Epithelial cell of proximal tubule (primary cell): Measurements from ENCODE around the gene KCNIP1. TPM values are rescaled to one million over a fixed set of nuclear protein-coding genes. Genes with fewer than 3 reads are reported as not detected.
A peak's percentile ranks its signal among the peaks of the same experiment; 100 is the strongest.

Experiments used
- DNase-seq: peaks from one replicate; pipeline ENCODE4 v3.0.0-alpha.2; 2011; ENCODE audit warnings: low read depth
- H3K4me3 ChIP-seq: 2 replicates; pipeline ENCODE4 v1.5.1; 2011; ENCODE audit warnings: low read depth, mild to moderate bottlenecking, low read length
- CTCF ChIP-seq: conservative IDR thresholded peaks from 2 replicates; pipeline ENCODE4 v1.5.1; 2012; ENCODE audit warnings: low read depth, mild to moderate bottlenecking, low read length
- total RNA-seq: library from RNA; depleted of rRNA; stranded (reverse); fragments of >200 nt; gene quantifications from 2 replicates; pipeline ENCODE4 v1.2.3, GENCODE V29; 2015

Gene KCNIP1
- total RNA-seq, 1 donor from 2014 or later, result 2.0 TPM

- DNase-seq, result no peak
These were observed 132.4 kb downstream of the KCNIP1 start for GRCh38 chr5:170636206-170636605.

GRCh38 chr5:170636801-170637477 is 133.1 kb downstream of the KCNIP1 start:
- TF ChIP-seq CTCF, result no peak
- H3K4me3 ChIP-seq, result no peak overlapping the region
- DNase-seq, result no peak

More at GRCh38 chr5:170636206-170636605, 132.4 kb downstream of the KCNIP1 start:
- no peak for TF ChIP-seq CTCF
- no peak overlapping the region for H3K4me3 ChIP-seq

- no peak for DNase-seq
- H3K4me3 ChIP-seq, result no peak overlapping the region
- no peak for TF ChIP-seq CTCF
These were observed 134.2 kb downstream of the KCNIP1 start for GRCh38 chr5:170638051-170638450.

- H3K4me3 ChIP-seq, result no peak overlapping the region
- DNase-seq, result no peak
- TF ChIP-seq CTCF, result peak; percentile 86
These were observed 134.8 kb downstream of the KCNIP1 start for GRCh38 chr5:170638454-170639220.

GRCh38 chr5:170639221-170639925 is 135.6 kb downstream of the KCNIP1 start:
- TF ChIP-seq CTCF, result no peak
- H3K4me3 ChIP-seq, result no peak overlapping the region
- DNase-seq, result no peak

- no peak for TF ChIP-seq CTCF
- no peak for DNase-seq
- no peak overlapping the region for H3K4me3 ChIP-seq
These were observed 137.1 kb downstream of the KCNIP1 start for GRCh38 chr5:170640731-170641588.
